KOPT-K1 (cell line): ENCODE results near the gene BAG1.

ENCODE experiments used
- H3K27ac ChIP-seq: fragments of 200-600 bp; sonication (generic); 2 replicates; pipeline ENCODE4 v1.5.1; 2016; ENCODE audit warnings: antibody characterized with exemption, mild to moderate bottlenecking, low read depth, low read length; ENCODE audit not compliant: poor library complexity, severe bottlenecking
- H3K36me3 ChIP-seq: fragments of 200-600 bp; sonication (generic); 2 replicates; pipeline ENCODE4 v1.5.1; 2017; ENCODE audit warnings: antibody characterized with exemption, mild to moderate bottlenecking, low read length, moderate library complexity; ENCODE audit not compliant: insufficient read depth
- H3K9me3 ChIP-seq: fragments of 200-600 bp; sonication (generic); 2 replicates; pipeline ENCODE4 v1.5.1; 2017; ENCODE audit warnings: antibody characterized with exemption, low read length, mild to moderate bottlenecking; ENCODE audit not compliant: insufficient read depth, poor library complexity, severe bottlenecking

Gene BAG1

DNA sequence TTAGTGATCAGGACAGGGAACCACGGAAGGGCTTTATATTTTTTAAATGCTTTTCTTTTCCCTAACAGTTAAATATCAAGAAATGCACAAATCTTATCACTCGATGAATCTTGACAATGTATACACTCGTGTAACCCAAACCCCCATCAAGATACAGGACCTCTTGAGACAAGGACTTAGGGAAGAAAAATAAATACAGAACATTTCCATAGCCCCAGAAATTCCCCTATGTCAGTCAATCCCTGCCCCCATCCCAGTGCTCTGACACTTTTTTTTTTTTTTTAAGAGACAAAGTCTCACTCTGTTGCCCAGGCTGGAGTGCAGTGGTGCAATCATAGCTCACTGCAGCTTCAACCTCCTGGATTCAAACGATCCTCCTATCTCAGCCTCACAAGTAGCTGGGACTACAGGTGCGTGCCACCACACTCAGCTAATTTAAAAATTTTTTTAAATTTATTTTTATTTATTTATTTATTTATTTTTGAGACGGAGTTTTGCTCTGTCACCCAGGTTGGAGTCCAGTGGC, 21.8 kb downstream of the BAG1 start:
- H3K27ac ChIP-seq, result no peak overlapping the region
- 0 out of 2 replicates have a peak, but pooled peaks cover 2% of the 10 kb centered on the region for H3K36me3 ChIP-seq
- no peaks in the 10 kb centered on the region for H3K9me3 ChIP-seq

DNA sequence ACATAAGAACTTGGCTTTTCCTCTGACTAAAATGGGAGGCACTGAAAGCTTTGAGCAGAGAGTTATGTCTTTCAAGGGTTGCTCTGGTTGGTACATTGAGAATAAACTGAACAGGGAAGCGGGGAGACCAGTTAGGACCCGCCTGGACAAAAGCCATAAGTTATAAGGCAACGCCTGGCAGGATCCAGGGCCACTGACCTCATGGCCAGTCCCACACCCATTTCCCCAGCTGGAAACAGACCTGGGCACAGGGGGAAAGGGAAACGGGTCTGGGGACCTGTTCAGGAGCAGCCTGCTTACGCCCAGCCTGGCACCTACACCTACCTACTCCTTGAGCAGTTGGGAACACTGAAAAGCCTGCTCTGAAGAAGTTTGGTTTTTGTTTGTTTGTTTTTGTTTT, 23.2 kb downstream of the BAG1 start:
- Histone ChIP-seq H3K27ac (no peak overlapping the region), H3K36me3 (no peaks in the 10 kb centered on the region), H3K9me3 (no peaks in the 10 kb centered on the region)

DNA sequence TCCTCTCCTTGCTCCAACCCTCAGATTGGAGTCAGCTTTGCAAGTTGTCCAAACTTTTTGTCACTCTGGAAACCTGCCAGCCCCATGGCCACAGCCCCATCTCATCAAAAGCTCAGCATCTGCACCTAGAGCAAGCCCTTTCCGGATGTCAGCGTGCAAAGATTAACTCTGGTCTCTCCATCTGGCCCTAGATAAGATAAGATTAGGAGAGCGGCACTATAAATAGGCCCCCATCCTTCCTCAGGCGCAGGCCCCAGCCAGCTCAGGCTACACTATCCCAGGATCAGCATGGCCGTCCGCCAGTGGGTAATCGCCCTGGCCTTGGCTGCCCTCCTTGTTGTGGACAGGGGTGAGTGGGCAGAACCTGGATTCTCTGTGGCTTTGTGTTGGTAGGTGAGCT, 24.6 kb downstream of the BAG1 start, which contains the start of gene SPINK4:
TSS of gene SPINK4 (plus strand) at position 247 of the 400 bp plus-strand sequence. CDS start at position 289, 42 bp downstream.
- Histone ChIP-seq H3K27ac (peak within 1 kb of the TSS; percentile 53), H3K9me3 (no peaks in the 10 kb centered on the region), H3K36me3 (no peaks in the 10 kb centered on the region)

DNA sequence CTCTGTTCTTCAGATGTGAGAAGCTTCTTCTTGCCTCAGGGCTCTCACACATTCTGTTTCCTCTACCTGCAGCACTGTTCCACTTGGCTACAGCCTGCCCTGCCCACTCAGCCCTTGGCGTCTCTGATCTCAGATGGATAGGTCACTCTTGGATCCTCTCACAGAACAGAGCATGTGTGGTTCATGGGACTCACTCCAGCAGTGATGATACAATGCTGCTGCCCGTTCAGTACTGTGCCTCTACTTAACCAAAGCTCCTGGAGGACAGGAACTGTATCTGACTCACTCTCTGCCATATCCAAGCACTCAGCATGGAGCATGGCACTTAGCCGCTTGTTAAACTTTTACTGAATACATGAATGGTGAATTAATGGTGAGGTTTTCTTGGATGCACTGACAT, 27.9 kb downstream of the BAG1 start:
- H3K27ac ChIP-seq, result no peak overlapping the region
- no peaks in the 10 kb centered on the region for H3K9me3 ChIP-seq
- no peaks in the 10 kb centered on the region for H3K36me3 ChIP-seq

DNA sequence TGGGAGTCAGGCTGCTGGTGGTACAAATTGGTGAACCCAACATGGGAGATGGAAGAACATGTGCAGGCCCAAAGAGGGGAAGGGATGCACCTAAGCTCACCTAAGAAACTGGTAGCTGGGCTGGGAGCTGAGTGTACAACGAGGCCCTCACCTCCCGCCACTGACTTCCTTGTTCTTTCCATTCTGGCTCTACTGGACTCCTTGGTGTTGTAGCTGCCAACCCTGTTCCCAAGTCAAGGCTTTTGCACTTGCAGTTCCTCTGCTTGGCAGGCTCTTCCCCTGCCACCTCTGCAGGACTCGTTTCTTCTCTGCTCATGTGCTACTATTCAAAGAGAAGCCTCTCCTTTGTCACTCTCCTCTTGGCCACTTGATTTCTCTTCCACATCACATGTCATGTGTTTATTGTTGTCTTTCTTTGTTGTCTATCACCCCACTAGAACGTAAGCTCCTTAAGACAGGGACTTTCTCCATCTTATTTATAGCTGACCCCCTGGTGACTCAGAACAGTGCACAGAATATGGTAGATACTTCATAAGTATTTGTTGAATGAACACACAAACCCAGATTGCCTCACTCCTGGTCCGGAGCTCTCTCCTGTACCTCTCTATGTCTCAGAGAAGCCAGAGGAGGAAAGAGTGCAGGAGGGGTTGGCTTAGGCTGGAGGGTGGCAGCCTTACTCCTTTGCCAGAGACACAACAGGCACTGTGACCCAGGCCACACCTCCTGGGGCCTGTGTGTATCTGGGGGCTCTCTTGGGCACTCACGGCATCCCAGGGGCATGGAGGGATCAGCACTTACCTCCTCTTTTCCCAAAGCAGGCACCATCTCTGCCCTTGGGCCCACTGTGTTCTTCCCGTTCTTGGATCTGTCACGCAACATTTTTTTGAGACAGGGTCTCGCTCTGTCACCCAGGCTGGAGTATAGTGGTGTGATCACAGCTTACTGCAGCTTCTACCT, 29.7 kb downstream of the BAG1 start:
- H3K36me3 ChIP-seq, result no peaks in the 10 kb centered on the region
- H3K27ac ChIP-seq, result no peak overlapping the region
- H3K9me3 ChIP-seq, result no peaks in the 10 kb centered on the region

DNA sequence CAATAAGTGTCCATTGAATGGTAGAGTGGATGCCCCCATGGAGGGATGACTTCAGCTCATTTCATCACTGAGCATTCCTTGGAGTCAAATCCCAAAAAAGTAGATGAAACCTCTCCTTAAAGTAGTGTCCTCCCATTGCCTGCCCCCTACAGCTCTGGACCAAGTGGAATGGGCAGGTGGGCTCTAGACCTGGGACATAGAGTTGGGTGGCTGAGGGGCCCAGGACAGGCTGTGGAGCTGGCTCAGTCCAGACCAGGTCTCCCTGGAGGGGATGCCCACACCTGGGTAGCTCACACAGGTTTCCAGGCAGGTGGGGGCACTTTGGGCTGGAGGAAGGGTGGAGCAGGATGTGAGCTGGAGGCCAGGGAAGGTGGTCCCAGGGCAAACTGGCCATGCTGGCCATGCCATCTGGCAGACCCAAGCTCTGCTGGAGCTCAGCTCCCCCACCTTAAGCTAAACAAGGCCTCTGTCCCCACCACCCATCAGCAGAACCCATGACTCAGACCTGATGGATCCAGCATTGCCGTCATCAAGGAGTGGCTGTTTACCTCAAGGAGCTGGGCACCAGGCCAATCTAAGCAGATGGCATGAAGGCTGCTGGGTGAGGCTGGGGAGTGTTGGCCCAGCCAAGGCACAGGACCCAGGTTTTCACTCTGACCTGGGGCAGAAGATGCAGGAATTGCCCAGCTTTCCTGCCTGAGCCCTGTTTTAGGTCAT, 30.7 kb downstream of the BAG1 start:
- no peak overlapping the region for H3K27ac ChIP-seq
- no peaks in the 10 kb centered on the region for H3K9me3 ChIP-seq
- H3K36me3 ChIP-seq, result no peaks in the 10 kb centered on the region

DNA sequence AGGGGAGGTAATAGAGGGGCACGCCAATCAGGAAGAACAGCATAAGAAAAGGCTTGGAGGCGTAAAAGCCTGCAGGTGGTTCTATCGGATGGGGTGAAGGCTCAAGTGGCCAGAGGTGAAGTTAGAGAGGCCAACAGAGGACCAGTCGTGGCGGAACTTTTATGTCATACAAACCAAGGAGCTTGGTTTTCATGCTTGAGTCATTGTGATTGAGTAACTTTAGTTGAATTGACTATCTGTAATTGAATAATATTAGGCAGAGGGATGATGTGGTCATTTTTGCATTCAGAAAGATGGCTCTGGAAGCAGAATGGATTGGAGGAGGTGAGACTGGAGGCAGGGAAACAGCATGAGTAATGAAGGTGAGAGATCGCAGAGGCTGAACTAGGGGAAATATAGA, 31.7 kb downstream of the BAG1 start:
- Histone ChIP-seq H3K27ac (no peak overlapping the region), H3K36me3 (no peaks in the 10 kb centered on the region), H3K9me3 (no peaks in the 10 kb centered on the region)

DNA sequence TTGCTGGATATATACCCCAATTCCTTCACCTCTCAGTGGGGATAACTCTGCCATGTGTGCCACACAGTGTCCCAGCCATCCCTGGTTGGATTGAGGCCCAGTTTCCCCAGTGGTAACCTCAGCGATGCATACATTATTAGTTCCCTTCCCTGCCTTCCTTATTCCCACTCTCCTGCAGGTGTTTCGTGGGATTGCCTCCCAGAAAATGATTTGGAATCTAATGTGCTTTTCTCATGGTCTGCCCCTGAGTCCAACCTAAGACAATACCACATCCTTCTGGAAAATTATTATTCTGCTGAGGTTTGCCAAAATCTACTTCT, 32.9 kb downstream of the BAG1 start:
- no peak overlapping the region for H3K27ac ChIP-seq

DNA sequence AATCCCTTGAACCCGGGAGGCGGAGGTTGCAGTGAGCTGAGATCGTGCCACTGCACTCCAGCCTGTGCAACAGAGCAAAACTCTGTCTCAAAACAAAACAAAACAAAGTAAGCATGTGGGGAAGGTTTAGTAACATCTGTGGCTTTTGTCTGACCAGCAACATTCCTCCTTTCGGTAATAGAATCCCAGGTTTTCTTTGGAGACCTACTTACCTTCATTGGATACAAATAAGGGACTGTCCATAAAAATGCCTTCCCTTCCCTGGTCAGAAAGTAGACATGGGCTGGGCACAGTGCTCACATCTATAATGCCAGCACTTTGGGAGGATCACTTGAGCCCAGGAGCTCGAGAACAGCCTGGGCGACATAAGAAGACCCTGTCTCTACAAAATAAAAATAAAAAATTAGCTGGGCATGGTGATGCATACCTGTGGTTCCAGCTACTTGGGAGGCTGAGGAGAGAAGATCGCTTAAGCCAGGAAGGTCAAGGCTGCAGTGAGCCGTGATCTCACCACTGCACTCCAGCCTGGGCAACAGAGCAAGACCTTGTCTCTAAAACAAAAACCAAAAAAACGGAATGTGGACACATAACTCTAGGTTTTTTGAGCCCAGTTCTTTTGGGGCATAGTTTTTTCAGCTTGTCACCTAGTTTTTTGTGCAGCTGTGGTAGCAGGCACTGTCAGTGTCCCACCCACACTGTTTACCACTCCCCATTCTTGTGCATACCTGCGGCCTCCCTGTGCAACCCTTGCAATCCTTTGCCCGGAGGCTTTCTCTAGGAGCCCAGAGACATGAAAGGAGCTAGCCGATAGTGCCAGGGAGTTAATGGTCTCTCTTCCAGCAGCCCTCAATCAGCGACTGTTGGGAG, 33.5 kb downstream of the BAG1 start:
- Histone ChIP-seq H3K36me3 (no peaks in the 10 kb centered on the region), H3K27ac (no peak overlapping the region), H3K9me3 (no peaks in the 10 kb centered on the region)

More for the DNA sequence above, 32.9 kb downstream of the BAG1 start:
- Histone ChIP-seq H3K36me3 (no peaks in the 10 kb centered on the region), H3K9me3 (no peaks in the 10 kb centered on the region)

DNA sequence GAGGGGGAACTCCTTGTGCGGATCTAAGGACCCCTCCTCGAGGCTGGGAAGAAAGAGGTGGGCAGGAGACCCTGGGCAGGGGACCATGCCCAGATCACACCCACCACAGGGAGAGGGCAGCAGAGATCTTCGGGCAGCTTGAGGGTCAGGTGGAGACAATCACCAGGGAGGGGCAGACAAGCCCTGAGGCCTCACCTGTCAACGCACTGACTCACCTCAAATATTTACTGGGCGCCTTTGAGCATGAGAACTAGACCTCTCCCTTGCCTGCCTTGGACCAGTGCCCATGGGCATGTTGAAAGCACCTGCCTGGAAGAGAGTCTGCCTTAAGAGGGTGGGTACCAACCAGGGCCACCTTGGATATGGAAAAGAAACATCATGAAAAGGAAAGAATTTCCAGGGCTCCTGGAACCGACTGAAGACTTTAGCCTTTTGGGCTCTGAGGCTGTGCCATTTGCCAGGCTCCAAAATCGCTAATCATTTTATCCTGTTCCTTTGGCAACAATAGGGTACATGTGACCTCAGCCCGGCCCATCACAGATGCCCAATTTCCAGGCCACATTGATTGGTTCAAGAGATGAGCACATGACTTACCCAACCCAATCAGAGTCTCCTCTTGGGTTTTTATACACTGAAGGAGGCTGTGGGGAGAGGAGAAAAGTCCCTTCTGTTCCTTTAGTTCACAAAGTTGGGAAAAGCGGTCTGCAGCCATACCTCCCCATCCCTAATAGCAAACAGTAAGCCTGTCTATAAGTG, 35.0 kb downstream of the BAG1 start:
- no peak overlapping the region for H3K27ac ChIP-seq
- no peaks in the 10 kb centered on the region for H3K36me3 ChIP-seq
- H3K9me3 ChIP-seq, result no peaks in the 10 kb centered on the region

DNA sequence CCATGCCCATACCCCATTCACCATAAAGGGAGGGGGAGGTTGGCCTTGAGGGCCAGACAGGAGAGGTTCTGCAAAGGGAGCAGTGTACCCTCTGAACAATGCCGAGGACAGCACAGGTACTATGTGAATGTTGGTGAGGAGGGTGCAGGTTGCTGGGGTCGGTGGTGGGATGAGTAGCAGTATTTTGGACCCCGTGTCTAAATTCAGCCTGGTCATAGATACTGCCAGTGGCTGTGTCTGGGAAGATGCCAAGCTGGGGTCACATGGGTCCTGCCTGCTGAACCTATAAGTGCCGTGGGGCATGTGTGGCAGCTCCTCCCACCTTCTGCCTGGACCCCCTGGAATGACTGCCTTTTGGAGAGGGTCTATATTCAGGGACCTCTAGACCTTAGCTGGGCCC, 35.9 kb downstream of the BAG1 start:
- Histone ChIP-seq H3K27ac (no peak overlapping the region), H3K9me3 (no peaks in the 10 kb centered on the region), H3K36me3 (no peaks in the 10 kb centered on the region)

DNA sequence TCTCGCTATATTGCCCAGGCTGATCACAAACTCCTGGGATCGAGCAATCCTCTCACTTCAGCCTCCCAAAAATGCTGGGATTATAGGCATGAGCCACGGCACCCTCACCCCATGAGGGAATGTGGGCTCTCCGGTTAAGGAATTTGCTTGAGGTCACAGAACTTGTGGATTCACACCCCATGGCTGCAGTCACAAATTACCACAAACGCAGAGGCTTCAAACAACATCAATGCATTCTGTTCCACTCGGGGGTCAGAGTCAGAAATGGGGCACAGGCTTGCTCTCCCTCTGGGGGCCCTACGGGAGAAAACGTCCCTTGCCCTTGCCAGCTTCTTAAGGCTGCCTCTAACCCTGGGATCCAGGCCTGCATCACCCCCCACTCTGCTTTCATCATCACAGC, 36.8 kb downstream of the BAG1 start:
- H3K36me3 ChIP-seq, result no peaks in the 10 kb centered on the region
- H3K27ac ChIP-seq, result no peak overlapping the region
- no peaks in the 10 kb centered on the region for H3K9me3 ChIP-seq

DNA sequence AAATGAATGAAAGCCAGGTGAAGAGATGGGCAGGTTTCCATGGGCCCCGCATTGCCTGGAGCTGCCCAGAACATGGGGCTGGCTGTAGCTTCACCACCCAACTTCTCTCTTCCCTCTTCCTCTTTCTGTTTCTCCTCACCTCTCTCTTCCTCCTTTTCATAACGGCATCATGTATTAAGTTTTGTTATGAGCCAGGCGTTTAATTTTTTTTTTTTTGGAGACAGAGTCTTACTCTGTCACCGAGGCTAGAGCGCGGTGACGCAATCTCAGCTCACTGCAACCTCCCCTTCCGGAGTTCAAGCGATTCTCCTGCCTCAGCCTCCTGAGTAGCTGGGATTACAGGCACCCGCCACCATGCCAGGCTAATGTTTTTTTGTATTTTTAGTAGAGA, 37.5 kb downstream of the BAG1 start:
- Histone ChIP-seq H3K27ac (no peak overlapping the region), H3K36me3 (no peaks in the 10 kb centered on the region), H3K9me3 (no peaks in the 10 kb centered on the region)
